Measurements from ENCODE around the gene CLCA1. TPM values are rescaled to one million over a fixed set of nuclear protein-coding genes. Genes with fewer than 3 reads are reported as not detected.

The CLCA1 gene
- total RNA-seq, 2 experiments from 2014 or later: not detected

GRCh38 chr1:86503406-86504136 lies 34.8 kb downstream of the CLCA1 start:
- ChIA-PET CTCF (interaction anchor here (1.2 to 5.0 kb wide), 8 partner anchors 13 to 241 kb away, joined by 3 to 37 read pairs (median 10); no protein-coding TSS in a partner anchor), POLR2A (no interaction called here)
- intact Hi-C loops (cut with DNase I, micrococcal nuclease): loop anchor here (2.0 to 10.0 kb wide), 5 partner anchors 85 to 581 kb away; partner anchors contain the start of gene ODF2L (in 2 of the 2)
- no peak for DNase-seq
- no peak overlapping the region for H3K4me3 Mint-ChIP-seq
- ATAC-seq: no peak
- H3K27ac Mint-ChIP-seq: no peak overlapping the region
- H3K36me3 Mint-ChIP-seq (ENCODE audit: low read depth): no peaks in the 10 kb centered on the region
- no peaks in the 10 kb centered on the region for H3K9me3 Mint-ChIP-seq (ENCODE audit: low read depth)
- H3K27me3 Mint-ChIP-seq: peaks cover 7% of the 10 kb centered on the region
- H3K4me1 Mint-ChIP-seq: peaks cover 5% of the 10 kb centered on the region

GRCh38 chr1:86504137-86504479 lies 35.4 kb downstream of the CLCA1 start:
- no peak overlapping the region for H3K27ac Mint-ChIP-seq
- POLR2A ChIA-PET: no interaction called here
- H3K9me3 Mint-ChIP-seq (ENCODE audit: low read depth): no peaks in the 10 kb centered on the region
- H3K36me3 Mint-ChIP-seq (ENCODE audit: low read depth): no peaks in the 10 kb centered on the region
- no peak for DNase-seq
- intact Hi-C loops (cut with DNase I, micrococcal nuclease): loop anchor here (5.0 to 10.0 kb wide), 4 partner anchors 107 to 581 kb away; partner anchors contain the start of gene ODF2L (in 2 of the 2)
- peaks cover 7% of the 10 kb centered on the region for H3K27me3 Mint-ChIP-seq
- peak; percentile 24 for ATAC-seq
- CTCF ChIA-PET: interaction anchor here (0.6 to 3.5 kb wide), 10 partner anchors 12 to 578 kb away, joined by 3 to 18 read pairs (median 4); partner anchors contain the start of gene SH3GLB1
- peaks cover 5% of the 10 kb centered on the region for H3K4me1 Mint-ChIP-seq
- no peak overlapping the region for H3K4me3 Mint-ChIP-seq

GRCh38 chr1:86504895-86505563 lies 36.3 kb downstream of the CLCA1 start:
- Mint-ChIP-seq H3K9me3 (ENCODE audit: low read depth) (no peaks in the 10 kb centered on the region), H3K27ac (no peak overlapping the region), H3K4me3 (no peak overlapping the region), H3K4me1 (peaks cover 5% of the 10 kb centered on the region), H3K36me3 (ENCODE audit: low read depth) (no peaks in the 10 kb centered on the region), H3K27me3 (peaks cover 7% of the 10 kb centered on the region)
- DNase-seq: no peak
- ChIA-PET CTCF (interaction anchor here (0.5 to 3.5 kb wide), 16 partner anchors 11 to 577 kb away, joined by 3 to 18 read pairs (median 3); partner anchors contain the start of gene SH3GLB1), POLR2A (no interaction called here)
- intact Hi-C loops (cut with DNase I, micrococcal nuclease): loop anchor here (5.0 to 10.0 kb wide), 4 partner anchors 108 to 580 kb away; partner anchors contain the start of gene ODF2L (in 2 of the 2)
- no peak for ATAC-seq

- no peak for ATAC-seq
- H3K27me3 Mint-ChIP-seq: peaks cover 7% of the 10 kb centered on the region
- peaks cover 5% of the 10 kb centered on the region for H3K4me1 Mint-ChIP-seq
- POLR2A ChIA-PET: no interaction called here
- no peaks in the 10 kb centered on the region for H3K9me3 Mint-ChIP-seq (ENCODE audit: low read depth)
- CTCF ChIA-PET: interaction anchor here (0.5 to 3.5 kb wide), 10 partner anchors 12 to 432 kb away, joined by 3 to 18 read pairs (median 3); no protein-coding TSS in a partner anchor
- H3K27ac Mint-ChIP-seq: no peak overlapping the region
- intact Hi-C loops (cut with DNase I, micrococcal nuclease): loop anchor here in 1 of 2 experiments (10.0 kb wide), 1 partner anchor 579 kb away; no protein-coding TSS in a partner anchor
- DNase-seq: no peak
- H3K36me3 Mint-ChIP-seq (ENCODE audit: low read depth): no peaks in the 10 kb centered on the region
- H3K4me3 Mint-ChIP-seq: no peak overlapping the region
Measured at GRCh38 chr1:86505564-86505902, 36.8 kb downstream of the CLCA1 start.

- Mint-ChIP-seq H3K27me3 (peaks cover 7% of the 10 kb centered on the region), H3K9me3 (ENCODE audit: low read depth) (no peaks in the 10 kb centered on the region), H3K4me3 (no peak overlapping the region), H3K27ac (no peak overlapping the region), H3K36me3 (ENCODE audit: low read depth) (no peaks in the 10 kb centered on the region), H3K4me1 (no peaks in the 10 kb centered on the region)
- POLR2A ChIA-PET: no interaction called here
- CTCF ChIA-PET: interaction anchor here (0.5 to 3.2 kb wide), 16 partner anchors 9 to 197 kb away, joined by 3 to 11 read pairs (median 4); partner anchors contain the start of genes CLCA2, ODF2L and SH3GLB1
- DNase-seq: peak; percentile 20
- no peak for ATAC-seq
- intact Hi-C loops (cut with DNase I, micrococcal nuclease): loop anchor here in 1 of 2 experiments (10.0 kb wide), 1 partner anchor 577 kb away; no protein-coding TSS in a partner anchor
Measured at GRCh38 chr1:86507935-86508582, 39.3 kb downstream of the CLCA1 start.

GRCh38 chr1:86508583-86508969 lies 39.8 kb downstream of the CLCA1 start:
- ChIA-PET POLR2A (no interaction called here), CTCF (interaction anchor here (0.6 to 3.2 kb wide), 15 partner anchors 9 to 196 kb away, joined by 3 to 11 read pairs (median 4); partner anchors contain the start of genes CLCA2 and SH3GLB1)
- peaks cover 7% of the 10 kb centered on the region for H3K27me3 Mint-ChIP-seq
- H3K4me1 Mint-ChIP-seq: no peaks in the 10 kb centered on the region
- H3K4me3 Mint-ChIP-seq: no peak overlapping the region
- DNase-seq (no peak), ATAC-seq (no peak)
- no peaks in the 10 kb centered on the region for H3K9me3 Mint-ChIP-seq (ENCODE audit: low read depth)
- H3K27ac Mint-ChIP-seq: no peak overlapping the region
- H3K36me3 Mint-ChIP-seq (ENCODE audit: low read depth): no peaks in the 10 kb centered on the region
- intact Hi-C loops (cut with DNase I, micrococcal nuclease): loop anchor here in 1 of 2 experiments (10.0 kb wide), 1 partner anchor 576 kb away; no protein-coding TSS in a partner anchor

GRCh38 chr1:86515597-86515996 lies 46.9 kb downstream of the CLCA1 start:
- Mint-ChIP-seq H3K36me3 (ENCODE audit: low read depth) (no peaks in the 10 kb centered on the region), H3K27ac (no peak overlapping the region), H3K4me3 (no peak overlapping the region), H3K9me3 (ENCODE audit: low read depth) (no peaks in the 10 kb centered on the region), H3K27me3 (peaks cover 3% of the 10 kb centered on the region), H3K4me1 (no peaks in the 10 kb centered on the region)
- intact Hi-C loops (cut with DNase I, micrococcal nuclease): no loop called here
- POLR2A ChIA-PET: no interaction called here
- CTCF ChIA-PET: interaction anchor here (0.7 to 5.0 kb wide), 4 partner anchors 11 to 229 kb away, joined by 3 to 37 read pairs (median 3); no protein-coding TSS in a partner anchor
- no peak for ATAC-seq
- no peak for DNase-seq

GRCh38 chr1:86516335-86516734 lies 47.6 kb downstream of the CLCA1 start:
- no peak overlapping the region for H3K27ac Mint-ChIP-seq
- H3K27me3 Mint-ChIP-seq: peaks cover 3% of the 10 kb centered on the region
- intact Hi-C loops (cut with DNase I, micrococcal nuclease): no loop called here
- DNase-seq: no peak
- H3K4me1 Mint-ChIP-seq: no peaks in the 10 kb centered on the region
- no peak overlapping the region for H3K4me3 Mint-ChIP-seq
- POLR2A ChIA-PET: no interaction called here
- CTCF ChIA-PET: interaction anchor here (0.8 to 5.0 kb wide), 3 partner anchors 12 to 15 kb away, joined by 3 to 37 read pairs (median 4); no protein-coding TSS in a partner anchor
- H3K36me3 Mint-ChIP-seq (ENCODE audit: low read depth): no peaks in the 10 kb centered on the region
- ATAC-seq: no peak
- H3K9me3 Mint-ChIP-seq (ENCODE audit: low read depth): no peaks in the 10 kb centered on the region

- ChIA-PET CTCF (interaction anchor here (0.8 to 5.0 kb wide), 3 partner anchors 9 to 16 kb away, joined by 4 to 37 read pairs (median 6); no protein-coding TSS in a partner anchor), POLR2A (no interaction called here)
- intact Hi-C loops (cut with DNase I, micrococcal nuclease): no loop called here
- Mint-ChIP-seq H3K27ac (no peak overlapping the region), H3K9me3 (ENCODE audit: low read depth) (no peaks in the 10 kb centered on the region), H3K4me3 (no peak overlapping the region), H3K27me3 (peaks cover 3% of the 10 kb centered on the region), H3K36me3 (ENCODE audit: low read depth) (no peaks in the 10 kb centered on the region), H3K4me1 (no peaks in the 10 kb centered on the region)
- ATAC-seq: no peak
- no peak for DNase-seq
Measured at GRCh38 chr1:86517336-86517735, 48.6 kb downstream of the CLCA1 start.

GRCh38 chr1:86520789-86521521 lies 52.2 kb downstream of the CLCA1 start:
- POLR2A ChIA-PET: no interaction called here
- DNase-seq: no peak
- no peak overlapping the region for H3K27ac Mint-ChIP-seq
- CTCF ChIA-PET: interaction anchor here (1.0 kb wide), 1 partner anchor 21 kb away, joined by 4 read pairs; no protein-coding TSS in a partner anchor
- H3K27me3 Mint-ChIP-seq: peaks cover 3% of the 10 kb centered on the region
- H3K9me3 Mint-ChIP-seq (ENCODE audit: low read depth): no peaks in the 10 kb centered on the region
- intact Hi-C loops (cut with DNase I, micrococcal nuclease): no loop called here
- no peaks in the 10 kb centered on the region for H3K36me3 Mint-ChIP-seq (ENCODE audit: low read depth)
- no peaks in the 10 kb centered on the region for H3K4me1 Mint-ChIP-seq
- H3K4me3 Mint-ChIP-seq: no peak overlapping the region
- no peak for ATAC-seq
